Neuron (in vitro differentiated cells): Measurements from ENCODE around the gene SEL1L2.
A peak's percentile ranks its signal among the peaks of the same experiment; 100 is the strongest.
"Not testable (repeated sequence)": the region's sequence is repeated elsewhere in the genome, so short reads cannot be mapped to it uniquely, and the experiment has no call there.

Experiments
- H2AFZ ChIP-seq: one replicate; pipeline ENCODE4 v1.6.1; 2013; ENCODE audit warnings: low read depth, mild to moderate bottlenecking, inconsistent platforms, low read length, moderate library complexity
- H3K27me3 ChIP-seq: one replicate; pipeline ENCODE4 v1.6.1; 2013; ENCODE audit warnings: low read length; ENCODE audit not compliant: insufficient read depth
- H3K36me3 ChIP-seq: one replicate; pipeline ENCODE4 v1.6.1; 2013; ENCODE audit warnings: low read length; ENCODE audit not compliant: insufficient read depth
- H3K4me1 ChIP-seq: one replicate; pipeline ENCODE4 v1.6.1; 2013; ENCODE audit warnings: low read length; ENCODE audit not compliant: insufficient read depth
- H3K4me3 ChIP-seq: 2 replicates; pipeline ENCODE4 v1.5.1; 2013; ENCODE audit warnings: mild to moderate bottlenecking, low read length, moderate library complexity
- H3K9me3 ChIP-seq: one replicate; pipeline ENCODE4 v1.6.1; 2013; ENCODE audit warnings: low read length

The SEL1L2 gene, protein sequence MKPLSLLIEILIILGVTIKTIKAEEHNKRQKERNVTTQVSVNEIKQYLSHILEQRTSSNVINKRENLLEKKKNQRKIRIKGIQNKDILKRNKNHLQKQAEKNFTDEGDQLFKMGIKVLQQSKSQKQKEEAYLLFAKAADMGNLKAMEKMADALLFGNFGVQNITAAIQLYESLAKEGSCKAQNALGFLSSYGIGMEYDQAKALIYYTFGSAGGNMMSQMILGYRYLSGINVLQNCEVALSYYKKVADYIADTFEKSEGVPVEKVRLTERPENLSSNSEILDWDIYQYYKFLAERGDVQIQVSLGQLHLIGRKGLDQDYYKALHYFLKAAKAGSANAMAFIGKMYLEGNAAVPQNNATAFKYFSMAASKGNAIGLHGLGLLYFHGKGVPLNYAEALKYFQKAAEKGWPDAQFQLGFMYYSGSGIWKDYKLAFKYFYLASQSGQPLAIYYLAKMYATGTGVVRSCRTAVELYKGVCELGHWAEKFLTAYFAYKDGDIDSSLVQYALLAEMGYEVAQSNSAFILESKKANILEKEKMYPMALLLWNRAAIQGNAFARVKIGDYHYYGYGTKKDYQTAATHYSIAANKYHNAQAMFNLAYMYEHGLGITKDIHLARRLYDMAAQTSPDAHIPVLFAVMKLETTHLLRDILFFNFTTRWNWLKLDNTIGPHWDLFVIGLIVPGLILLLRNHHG

DNA sequence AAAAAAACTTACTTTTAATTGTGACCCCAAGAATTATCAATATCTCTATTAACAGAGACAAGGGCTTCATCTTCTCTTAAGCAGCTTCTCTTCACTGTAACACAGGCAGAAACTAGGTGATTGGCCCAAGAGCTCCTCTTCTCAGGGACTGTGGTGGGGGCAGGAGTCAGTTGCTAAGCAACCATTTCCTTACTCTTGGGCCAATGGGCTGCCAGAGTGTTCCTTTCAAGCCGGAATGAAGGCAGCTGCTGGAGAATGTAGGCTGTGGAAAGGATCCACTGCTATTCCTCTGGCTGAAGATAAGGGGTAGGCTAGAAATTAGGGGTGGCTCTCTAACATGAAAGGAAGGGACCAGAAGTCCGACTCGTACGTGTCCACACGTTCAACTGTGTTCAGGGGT is at the start of gene SEL1L2:
TSS of gene SEL1L2 (minus strand) at position 150 of the 400 bp plus-strand sequence. CDS start at position 70, 80 bp downstream.
- H2AFZ ChIP-seq: peak within 1 kb of the TSS; percentile 92
- no peaks in the 10 kb centered on the region for H3K27me3 ChIP-seq
- H3K9me3 ChIP-seq: peaks cover 2% of the 10 kb centered on the region
- no peak within 1 kb of the TSS for H3K4me3 ChIP-seq
- peaks cover 13% of the 10 kb centered on the region for H3K4me1 ChIP-seq
- H3K36me3 ChIP-seq: no peaks in the 10 kb centered on the region

DNA sequence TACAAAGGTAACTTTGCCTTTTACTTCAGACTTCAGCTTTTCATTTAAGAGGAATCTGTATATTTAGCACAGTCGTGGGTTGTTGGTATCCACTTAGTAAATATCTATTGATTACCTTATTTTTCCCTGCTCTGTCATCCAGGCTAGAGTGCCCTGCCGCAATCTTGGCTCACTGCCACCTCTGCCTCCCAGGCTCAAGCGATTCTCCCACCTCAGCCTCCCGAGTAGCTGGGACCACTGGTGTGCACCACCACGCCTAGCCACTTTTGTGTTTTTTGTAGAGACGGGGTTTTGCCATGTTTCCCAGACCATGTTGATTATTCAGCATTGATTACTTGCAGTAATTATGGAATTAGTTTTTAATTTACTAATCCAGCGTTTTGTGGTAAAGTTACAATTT is 46.2 kb upstream of the SEL1L2 start:
- no peaks in the 10 kb centered on the region for H3K27me3 ChIP-seq
- no peaks in the 10 kb centered on the region for H3K4me1 ChIP-seq
- no peak overlapping the region for H3K4me3 ChIP-seq
- no peaks in the 10 kb centered on the region for H3K9me3 ChIP-seq
- H3K36me3 ChIP-seq: no peaks in the 10 kb centered on the region
- H2AFZ ChIP-seq: no peak overlapping the region

DNA sequence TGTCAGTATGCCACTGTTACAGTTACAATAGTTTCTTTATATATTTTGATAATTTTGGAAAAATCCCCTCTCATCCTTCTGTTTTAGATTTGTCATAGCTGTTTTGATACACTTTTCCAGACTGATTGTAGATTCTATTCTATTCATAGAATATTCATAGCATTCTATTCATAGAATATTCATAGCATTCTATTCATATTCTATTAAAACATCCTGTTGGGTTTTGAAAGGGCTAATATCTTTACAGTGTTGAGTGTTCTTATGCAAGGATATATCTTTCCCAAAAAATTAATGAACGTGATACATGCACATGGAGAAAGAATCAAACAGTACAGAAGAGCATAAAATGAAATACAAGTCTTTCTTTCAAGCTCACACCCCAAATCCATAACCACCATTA is 42.9 kb upstream of the SEL1L2 start:
- no peaks in the 10 kb centered on the region for H3K27me3 ChIP-seq
- no peak overlapping the region for H2AFZ ChIP-seq
- no peaks in the 10 kb centered on the region for H3K4me1 ChIP-seq
- no peaks in the 10 kb centered on the region for H3K36me3 ChIP-seq
- no peak overlapping the region for H3K4me3 ChIP-seq
- H3K9me3 ChIP-seq: no peaks in the 10 kb centered on the region

DNA sequence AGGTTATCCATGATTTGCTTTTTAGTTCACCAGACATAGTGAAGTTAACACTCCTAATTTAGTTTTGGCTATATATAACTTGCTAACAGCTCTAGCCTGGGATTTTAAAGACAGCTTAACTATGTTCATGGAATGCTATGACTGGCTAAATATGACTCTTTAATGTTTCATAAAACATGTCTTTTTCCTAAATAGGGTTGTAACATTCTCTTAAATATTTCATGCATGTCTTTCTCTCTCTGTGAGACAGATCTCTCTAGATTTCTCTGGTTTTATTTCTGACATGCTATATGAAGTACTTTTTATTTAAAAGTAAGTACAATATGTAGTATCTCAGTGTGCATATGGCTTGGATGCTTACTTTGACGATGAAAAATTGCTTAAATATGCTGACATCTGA is 40.6 kb upstream of the SEL1L2 start:
- H3K36me3 ChIP-seq: no peaks in the 10 kb centered on the region
- H3K4me3 ChIP-seq: no peak overlapping the region
- H3K4me1 ChIP-seq: no peaks in the 10 kb centered on the region
- no peak overlapping the region for H2AFZ ChIP-seq
- H3K9me3 ChIP-seq: no peaks in the 10 kb centered on the region
- H3K27me3 ChIP-seq: no peaks in the 10 kb centered on the region

DNA sequence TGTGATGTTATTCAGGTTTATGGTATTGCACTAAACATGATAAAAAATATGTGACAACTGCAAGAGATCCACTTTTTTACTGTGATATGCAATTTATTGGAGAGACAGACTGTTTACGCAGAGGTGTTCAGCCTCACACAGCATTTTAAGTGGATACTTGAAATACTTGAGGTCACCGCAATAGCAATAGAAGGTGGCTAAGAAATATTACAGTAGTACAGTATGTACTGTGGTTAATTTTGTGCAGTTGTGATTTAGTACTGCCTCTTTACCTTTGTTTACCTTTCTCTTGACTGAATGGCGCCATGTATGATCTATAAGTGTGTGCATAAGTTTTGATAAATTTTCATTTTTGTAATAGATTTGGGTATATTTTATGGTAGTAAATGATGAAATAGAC is 22.3 kb upstream of the SEL1L2 start:
- Histone ChIP-seq H2AFZ (no peak overlapping the region), H3K9me3 (peaks cover 2% of the 10 kb centered on the region), H3K36me3 (no peaks in the 10 kb centered on the region), H3K4me3 (no peak overlapping the region), H3K27me3 (no peaks in the 10 kb centered on the region), H3K4me1 (no peaks in the 10 kb centered on the region)

DNA sequence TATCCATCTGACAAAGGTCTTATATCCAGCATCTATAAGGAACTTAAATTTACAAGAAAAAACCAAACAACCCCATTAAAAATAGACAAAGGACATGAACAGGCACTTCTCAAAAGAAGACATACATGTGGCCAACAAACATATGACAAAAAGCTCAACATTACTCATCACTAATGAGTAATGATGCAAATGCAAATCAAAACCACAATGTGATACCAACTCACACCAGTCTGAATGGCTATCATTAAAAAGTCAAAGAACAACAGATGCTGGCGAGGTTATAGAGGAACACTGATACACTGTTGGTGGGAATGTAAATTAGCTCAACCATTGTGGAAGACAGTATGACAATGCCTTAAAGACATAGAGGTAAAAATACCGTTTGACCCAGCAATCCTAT is 18.8 kb upstream of the SEL1L2 start:
- no peaks in the 10 kb centered on the region for H3K36me3 ChIP-seq
- H3K27me3 ChIP-seq: no peaks in the 10 kb centered on the region
- H3K4me1 ChIP-seq: no peaks in the 10 kb centered on the region
- no peak overlapping the region for H2AFZ ChIP-seq
- no peaks in the 10 kb centered on the region for H3K9me3 ChIP-seq
- no peak overlapping the region for H3K4me3 ChIP-seq

DNA sequence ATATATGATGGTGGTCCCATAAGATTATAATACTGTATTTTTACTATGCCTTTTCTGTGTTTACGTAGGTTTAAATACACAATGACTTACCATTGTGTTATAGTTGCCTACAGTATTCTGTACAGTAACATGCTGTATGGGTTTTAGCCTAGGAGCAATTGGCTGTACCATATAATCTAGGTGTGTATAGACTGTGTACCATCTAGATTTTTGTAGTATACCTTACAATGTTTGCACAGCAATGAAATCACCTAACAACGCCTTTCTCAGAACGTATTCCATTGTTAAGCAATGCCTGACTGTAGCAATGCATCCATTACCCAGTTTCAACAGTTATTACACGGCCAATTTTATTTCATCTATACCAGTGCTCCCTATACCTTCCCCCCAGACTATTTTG is 15.6 kb upstream of the SEL1L2 start:
- Histone ChIP-seq H3K4me3 (no peak overlapping the region), H3K4me1 (no peaks in the 10 kb centered on the region), H3K27me3 (no peaks in the 10 kb centered on the region), H3K36me3 (no peaks in the 10 kb centered on the region), H2AFZ (no peak overlapping the region), H3K9me3 (no peaks in the 10 kb centered on the region)

DNA sequence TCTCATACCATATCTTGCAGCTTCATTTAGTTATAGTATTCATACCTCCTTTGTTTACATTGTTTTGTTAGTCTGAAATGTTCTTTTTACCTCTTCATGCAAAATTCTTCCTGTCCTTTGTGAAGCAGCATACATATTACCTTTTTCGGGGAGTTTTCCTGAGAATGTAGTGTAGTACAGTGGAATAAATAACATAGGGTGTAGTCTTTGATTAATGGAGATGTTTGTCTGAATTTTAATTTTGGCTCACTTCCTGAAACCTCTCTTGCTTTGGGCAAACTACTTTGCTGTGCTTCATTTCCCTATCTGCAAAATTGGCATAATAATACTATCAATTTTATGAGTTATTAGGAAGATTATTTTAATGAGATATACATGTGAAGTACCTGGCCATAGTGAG is 10.5 kb upstream of the SEL1L2 start:
- Histone ChIP-seq H2AFZ (no peak overlapping the region), H3K36me3 (no peaks in the 10 kb centered on the region), H3K4me1 (no peaks in the 10 kb centered on the region), H3K4me3 (no peak overlapping the region), H3K9me3 (no peaks in the 10 kb centered on the region), H3K27me3 (no peaks in the 10 kb centered on the region)

DNA sequence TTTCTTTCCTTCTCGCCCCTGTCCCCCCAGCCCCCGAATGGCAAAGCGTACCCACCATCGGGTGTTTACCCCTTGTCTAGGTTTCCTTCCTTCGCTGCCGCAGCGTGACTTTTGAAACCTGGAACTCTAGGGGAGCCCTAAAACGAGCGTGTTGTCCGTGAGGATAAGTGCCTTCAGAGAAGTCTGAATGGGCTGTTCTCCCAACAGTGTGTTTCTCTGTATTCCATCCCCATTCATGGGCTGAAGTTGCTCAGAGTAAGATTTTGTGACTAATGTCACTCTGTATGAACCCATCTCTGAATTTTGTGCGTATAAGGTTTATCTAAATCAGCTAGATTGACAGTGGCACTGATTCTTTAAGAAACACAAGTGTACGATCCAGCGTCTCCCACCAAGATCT is 5.9 kb upstream of the SEL1L2 start:
- H2AFZ ChIP-seq: peak overlapping the region; percentile 71
- H3K4me1 ChIP-seq: peaks cover 1% of the 10 kb centered on the region
- H3K36me3 ChIP-seq: no peaks in the 10 kb centered on the region
- H3K4me3 ChIP-seq: peak overlapping the region; percentile 81
- H3K9me3 ChIP-seq: peaks cover 2% of the 10 kb centered on the region
- no peaks in the 10 kb centered on the region for H3K27me3 ChIP-seq

DNA sequence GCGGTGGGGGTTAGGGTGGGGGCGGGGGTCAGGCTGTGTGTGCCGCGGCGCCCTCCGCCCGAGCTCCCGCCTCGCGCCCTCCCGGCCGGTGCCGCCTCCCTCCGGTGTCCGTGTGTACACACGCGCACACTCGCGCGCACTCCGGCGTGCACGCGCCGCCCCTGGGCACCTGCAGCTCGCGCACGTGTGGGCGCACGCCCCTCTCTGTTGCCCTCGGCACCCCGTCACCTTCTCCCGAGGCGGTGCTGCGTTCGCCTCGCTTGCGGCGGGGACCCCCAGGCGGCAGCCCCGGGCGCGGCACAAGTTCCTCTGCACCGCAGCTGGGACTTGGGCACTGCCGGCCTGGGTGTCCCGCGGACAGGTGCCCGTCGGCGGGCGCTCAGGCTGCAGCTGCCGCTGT is 5.4 kb upstream of the SEL1L2 start:
- Histone ChIP-seq H3K4me1 (peaks cover 4% of the 10 kb centered on the region), H3K4me3 (peak overlapping the region; percentile 81), H3K9me3 (peaks cover 2% of the 10 kb centered on the region), H3K36me3 (no peaks in the 10 kb centered on the region), H3K27me3 (no peaks in the 10 kb centered on the region), H2AFZ (peak overlapping the region; percentile 71)

DNA sequence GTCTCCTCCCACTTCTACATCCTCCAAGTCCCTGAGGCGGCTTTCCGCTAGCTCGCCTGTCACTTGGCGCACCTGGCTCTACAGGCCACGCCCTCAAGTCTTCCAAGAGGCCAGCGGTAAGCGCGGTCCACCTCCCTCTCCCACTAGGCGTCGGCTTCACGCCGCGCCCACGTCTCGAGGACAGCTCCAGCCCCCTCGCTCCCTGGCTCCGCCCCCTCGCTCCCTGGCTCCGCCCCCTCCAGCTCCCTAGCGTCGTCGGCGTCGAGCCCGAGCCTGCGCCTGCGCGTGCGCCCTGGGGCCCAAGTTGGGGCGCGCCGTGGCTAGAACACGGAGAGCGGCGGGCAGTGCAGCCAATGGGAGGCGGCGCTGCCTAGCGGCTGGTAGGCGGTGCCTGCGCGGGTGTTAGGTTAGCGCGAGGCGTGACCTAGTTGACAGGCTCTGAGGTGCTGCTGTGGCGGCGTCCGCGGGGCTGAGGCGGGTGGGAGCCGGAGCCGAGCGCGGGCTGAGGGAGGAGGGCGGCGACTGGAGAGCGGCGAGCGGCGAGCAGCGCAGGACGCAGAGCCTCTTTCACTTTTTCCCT is 4.8 kb upstream of the SEL1L2 start, which contains the start of gene MACROD2:
TSS of gene MACROD2 (plus strand) at position 431 of the 580 bp plus-strand sequence.
- Histone ChIP-seq H3K4me1 (peaks cover 11% of the 10 kb centered on the region), H3K36me3 (no peaks in the 10 kb centered on the region), H2AFZ (peak within 1 kb of the TSS; percentile 71), H3K27me3 (no peaks in the 10 kb centered on the region), H3K9me3 (peaks cover 2% of the 10 kb centered on the region), H3K4me3 (peak within 1 kb of the TSS; percentile 81)

DNA sequence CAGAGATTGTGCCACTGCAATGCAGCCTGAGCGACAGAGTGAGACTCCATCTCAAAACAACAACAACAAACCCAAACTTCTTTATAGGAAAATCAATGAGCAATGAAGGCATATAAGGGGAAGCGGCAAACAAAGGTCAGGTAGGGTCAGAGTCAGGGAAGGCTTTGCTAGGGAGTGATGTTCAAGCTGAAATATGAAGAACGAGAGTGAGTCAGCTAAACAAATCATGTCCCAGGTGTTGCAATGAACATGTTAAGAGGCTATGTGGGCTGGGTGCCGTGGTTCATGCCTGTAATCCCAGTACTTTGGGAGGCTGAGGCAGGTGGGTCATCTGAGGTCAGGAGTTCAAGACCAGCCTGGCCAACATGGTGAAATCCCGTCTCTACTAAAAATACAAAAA is 1.5 kb upstream of the SEL1L2 start:
- H3K4me1 ChIP-seq: peaks cover 13% of the 10 kb centered on the region
- not testable (repeated sequence) for H3K4me3 ChIP-seq, H3K9me3 ChIP-seq, H2AFZ ChIP-seq, H3K36me3 ChIP-seq, H3K27me3 ChIP-seq

DNA sequence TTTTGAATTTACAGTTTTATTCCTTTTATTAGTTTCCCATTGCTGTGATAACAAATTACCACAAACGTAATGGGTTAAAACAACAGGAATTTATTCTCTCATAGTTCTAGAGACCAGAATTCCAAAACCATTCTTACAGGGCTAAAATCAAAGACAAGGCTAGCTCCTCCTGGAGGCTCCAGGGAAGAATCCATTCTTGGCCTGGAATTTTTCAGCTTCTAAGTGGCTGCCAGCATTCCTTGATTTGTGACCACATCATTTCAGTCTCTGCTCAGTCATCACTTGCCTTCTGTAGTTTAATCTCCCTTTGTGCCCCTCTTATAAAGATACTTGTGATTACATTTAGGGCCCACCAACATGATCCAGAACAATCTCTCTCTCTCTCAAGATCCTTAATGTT is 897 bp upstream of the SEL1L2 start:
- H3K36me3 ChIP-seq: no peaks in the 10 kb centered on the region
- no peak overlapping the region for H2AFZ ChIP-seq
- no peaks in the 10 kb centered on the region for H3K27me3 ChIP-seq
- H3K4me1 ChIP-seq: peaks cover 13% of the 10 kb centered on the region
- no peak overlapping the region for H3K4me3 ChIP-seq
- peaks cover 2% of the 10 kb centered on the region for H3K9me3 ChIP-seq
